IMR-90 (cell line): Measurements from ENCODE around the gene HNF1B. TPM values are rescaled to one million over a fixed set of nuclear protein-coding genes. Genes with fewer than 3 reads are reported as not detected.

Source experiments
- ATAC-seq: fragments of 200-7000 bp; cut with Tn5 transposase; 2 replicates; pipeline ENCODE4 v1.9.1; 2020; ENCODE audit warnings: low read depth, mild to moderate bottlenecking, moderate library complexity
- BruUV-seq: library from RNA; stranded (reverse); fragments of 400-500 nt; replicated peaks from 2 replicates; lab custom pipeline; 2021; lab: Mats Ljungman, UMichigan
- CTCF ChIA-PET: fragments of 300-600 bp; formaldehyde crosslinking; extraction: SDS; loops from one replicate; lab custom pipeline; 2021; ENCODE audit warnings: antibody characterized with exemption; lab: Yijun Ruan, JAX
- POLR2A ChIA-PET: fragments of 300-600 bp; sonication (Branson Sonifier 250); formaldehyde crosslinking; loops from one replicate; lab custom pipeline; 2022; ENCODE audit warnings: antibody characterized with exemption; ENCODE audit not compliant: unreplicated experiment; lab: Charles Lee
- DNase-seq: peaks from one replicate; pipeline ENCODE4 v3.0.0; 2013
- H2AFZ ChIP-seq: replicated peaks from 2 replicates; pipeline ENCODE3; 2013; ENCODE audit warnings: low read length, mild to moderate bottlenecking; ENCODE audit not compliant: poor library complexity
- H2AK5ac ChIP-seq: 2 replicates; pipeline ENCODE4 v1.6.1; 2013; ENCODE audit warnings: low read depth, low read length, inconsistent platforms
- H2AK9ac ChIP-seq: replicated peaks from 2 replicates; pipeline ENCODE3; 2013; ENCODE audit warnings: mild to moderate bottlenecking, low read depth, low read length, moderate library complexity; ENCODE audit not compliant: poor library complexity
- H2BK120ac ChIP-seq: 2 replicates; pipeline ENCODE4 v1.6.1; 2013; ENCODE audit warnings: low read depth, low read length, inconsistent platforms
- H2BK15ac ChIP-seq: 3 replicates; pipeline ENCODE4 v1.6.1; 2013; ENCODE audit warnings: low read depth, low read length, inconsistent platforms
- H2BK20ac ChIP-seq: 2 replicates; pipeline ENCODE4 v1.6.1; 2013; ENCODE audit warnings: low read depth, mild to moderate bottlenecking, inconsistent platforms, low read length, moderate library complexity
- H2BK5ac ChIP-seq: 2 replicates; pipeline ENCODE4 v1.6.1; 2013; ENCODE audit warnings: mild to moderate bottlenecking, low read depth, low read length, inconsistent platforms; ENCODE audit not compliant: poor library complexity, severe bottlenecking
- H3K14ac ChIP-seq: replicated peaks from 2 replicates; pipeline ENCODE4 v1.6.1; 2013; ENCODE audit warnings: low read depth, low read length, inconsistent platforms
- H3K18ac ChIP-seq: 2 replicates; pipeline ENCODE4 v1.6.1; 2013; ENCODE audit warnings: low read depth, low read length, control low read depth
- H3K23ac ChIP-seq: 2 replicates; pipeline ENCODE4 v1.6.1; 2013; ENCODE audit warnings: low read depth, low read length, inconsistent platforms
- H3K27ac ChIP-seq: 2 replicates; pipeline ENCODE4 v1.5.1; 2013; ENCODE audit warnings: mild to moderate bottlenecking, control low read depth, low read length; ENCODE audit not compliant: insufficient read depth
- H3K27me3 ChIP-seq: 2 replicates; pipeline ENCODE4 v1.6.1; 2013; ENCODE audit warnings: low read length; ENCODE audit not compliant: control insufficient read depth, insufficient read depth
- H3K36me3 ChIP-seq: 2 replicates; pipeline ENCODE4 v1.6.1; 2013; ENCODE audit warnings: low read length, mixed read lengths; ENCODE audit not compliant: control insufficient read depth, insufficient read depth
- H3K4ac ChIP-seq: 2 replicates; pipeline ENCODE4 v1.6.1; 2013; ENCODE audit warnings: low read depth, low read length, inconsistent platforms
- H3K4me1 ChIP-seq: 2 replicates; pipeline ENCODE4 v1.6.1; 2013; ENCODE audit warnings: low read length, mixed read lengths; ENCODE audit not compliant: control insufficient read depth, insufficient read depth
- H3K4me2 ChIP-seq: 2 replicates; pipeline ENCODE4 v1.6.1; 2013; ENCODE audit warnings: low read depth, mild to moderate bottlenecking, control low read depth, low read length, moderate library complexity
- H3K4me3 ChIP-seq: 2 replicates; pipeline ENCODE4 v1.5.1; 2013; ENCODE audit warnings: low read depth, mild to moderate bottlenecking, control low read depth, low read length, moderate library complexity; ENCODE audit not compliant: insufficient read depth
- H3K56ac ChIP-seq: 2 replicates; pipeline ENCODE4 v1.6.1; 2013; ENCODE audit warnings: low read length, inconsistent platforms; ENCODE audit not compliant: insufficient read depth; ENCODE audit errors: extremely low read depth
- H3K79me1 ChIP-seq, 2 experiments: 2 replicates each; pipeline ENCODE4 v1.6.1; 2013; ENCODE audit warnings: low read length in 2 of 2, inconsistent platforms in 1 of 2, low read depth in 1 of 2
- H3K9ac ChIP-seq: 2 replicates; pipeline ENCODE4 v1.6.1; 2013; ENCODE audit warnings: low read depth, low read length, control low read depth
- H3K9me1 ChIP-seq: 2 replicates; pipeline ENCODE4 v1.6.1; 2013; ENCODE audit warnings: low read length, inconsistent platforms; ENCODE audit not compliant: insufficient read depth
- H3K9me3 ChIP-seq: 2 replicates; pipeline ENCODE4 v1.6.1; 2013; ENCODE audit warnings: low read length; ENCODE audit not compliant: control insufficient read depth, insufficient read depth
- H4K20me1 ChIP-seq: 2 replicates; pipeline ENCODE4 v1.6.1; 2013; ENCODE audit warnings: low read length, inconsistent platforms; ENCODE audit not compliant: insufficient read depth
- H4K5ac ChIP-seq: 2 replicates; pipeline ENCODE4 v1.6.1; 2013; ENCODE audit warnings: mild to moderate bottlenecking, low read depth, low read length, control low read depth
- H4K8ac ChIP-seq, 2 experiments: 2 replicates each; pipeline ENCODE4 v1.6.1; 2013; ENCODE audit warnings: low read depth in 2 of 2, low read length in 2 of 2, control low read depth in 1 of 2, inconsistent platforms in 1 of 2
- H4K91ac ChIP-seq: 2 replicates; pipeline ENCODE4 v1.6.1; 2013; ENCODE audit warnings: low read depth, low read length, inconsistent platforms; ENCODE audit not compliant: insufficient read depth
- FOS ChIP-seq: fragments of 150-350 bp; IDR thresholded peaks from 2 replicates; pipeline ENCODE4 v1.6.1; 2016; ENCODE audit warnings: low read depth, low read length
- MXI1 ChIP-seq: IDR thresholded peaks from 2 replicates; pipeline ENCODE4 v1.6.1; 2012; ENCODE audit warnings: low read depth, mild to moderate bottlenecking, low read length, moderate library complexity, borderline replicate concordance
- POLR2A ChIP-seq: IDR thresholded peaks from 2 replicates; pipeline ENCODE4 v1.6.1; 2012; ENCODE audit warnings: mild to moderate bottlenecking, low read depth, low read length
- WGBS, 2 experiments: methylation state at CpG; one replicate each; pipeline versions ENCODE4 v1.1.5 to v1.1.7; 2013; ENCODE audit warnings: missing lambda C conversion rate in 2 of 2; ENCODE audit not compliant: insufficient read length in 1 of 2; ENCODE audit errors: extremely low coverage in 2 of 2; 5-methylcytosine and 5-hydroxymethylcytosine counted together
- dilution Hi-C: fragments of 300-500 bp; cut with HindIII; formaldehyde crosslinking; loops from one replicate; pipeline ENCODE4 v1.14.3; 2018; ENCODE audit warnings: low sequenced_read_pairs; ENCODE audit not compliant: unreplicated experiment
- in situ Hi-C: fragments of 300-500 bp; cut with MboI; formaldehyde crosslinking; loops from 3 replicates; pipeline ENCODE4 v1.14.3; 2019; ENCODE audit warnings: low sequenced_read_pairs, inconsistent platforms, mixed read lengths
- intact Hi-C: fragments of 100-400 bp; cut with micrococcal nuclease; formaldehyde crosslinking; loops from 2 replicates; pipeline ENCODE4 v1.10.0; 2022
- polyA plus RNA-seq, 3 experiments: library from polyadenylated mRNA; depleted of rRNA; stranded (reverse); fragments of >200 nt; gene quantifications; 2 replicates each; pipeline ENCODE4 v1.2.3, GENCODE V29; 2012; ENCODE audit warnings: low replicate concordance in 1 of 3
- total RNA-seq: library from RNA; depleted of rRNA; stranded (reverse); fragments of >200 nt; gene quantifications from 2 replicates; pipeline ENCODE4 v1.2.3, GENCODE V29; 2012
- TF ChIP-seq, protein P1 (sequence below): fragments of 150-350 bp; IDR thresholded peaks from 2 replicates; pipeline ENCODE4 v1.6.1; 2016; ENCODE audit warnings: low read depth, mild to moderate bottlenecking, low read length, moderate library complexity, borderline replicate concordance

HNF1B gene
- total and polyA plus RNA-seq, 2 of the 4 experiments (the other 2 are of a cell fraction): not detected

DNA sequence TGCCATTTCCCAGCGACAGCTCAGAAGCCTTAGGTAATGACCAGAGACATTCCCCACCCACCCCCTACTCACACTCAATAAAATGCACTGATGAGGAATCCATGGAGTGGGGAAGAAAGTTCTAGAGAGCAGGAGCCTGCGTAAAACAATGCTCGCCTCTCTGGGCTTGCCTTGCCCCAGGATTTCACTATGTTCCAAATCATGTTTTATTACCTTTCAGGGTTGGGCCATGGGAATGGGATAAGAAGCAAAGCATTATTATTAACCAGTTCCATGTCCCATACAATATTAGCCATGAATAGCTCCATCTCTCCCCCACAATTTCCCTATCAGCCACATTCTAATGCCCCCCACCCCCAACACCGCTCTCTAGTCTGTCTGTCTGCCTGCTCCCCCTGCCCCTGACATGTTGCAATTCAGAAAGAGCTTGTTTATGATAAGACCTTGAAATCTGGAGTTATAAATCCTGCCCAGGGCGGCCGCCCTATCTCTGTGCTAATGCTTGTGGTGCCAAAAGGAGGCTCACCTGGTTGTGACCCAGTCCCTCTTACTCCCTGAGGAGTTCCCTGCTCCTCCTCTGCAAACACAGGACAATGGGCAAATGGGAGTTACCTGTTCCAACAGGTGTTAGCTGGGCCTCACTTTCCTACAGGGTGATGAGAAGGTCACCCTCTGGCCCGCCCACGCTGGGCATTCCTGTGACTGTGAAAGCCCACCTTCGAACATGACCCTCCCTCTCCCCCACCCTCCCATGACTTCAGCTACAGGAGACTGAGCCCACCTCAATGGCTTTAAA is 73.6 kb downstream of the HNF1B start:
- Histone ChIP-seq H4K20me1 (no peaks in the 10 kb centered on the region), H4K5ac (peak overlapping the region; percentile 53; the same call in 1 of the 2 replicates), H2AFZ (peak overlapping the region; percentile 61), H3K4me3 (no peak overlapping the region), H3K79me1 (no peaks in the 10 kb centered on the region), H3K9ac (no peak overlapping the region), H3K9me3 (no peaks in the 10 kb centered on the region), H3K4ac (peak overlapping the region; percentile 84), H3K27ac (peak overlapping the region; percentile 38), H2AK9ac (peak overlapping the region; percentile 63), H3K9me1 (peaks cover 31% of the 10 kb centered on the region), H2BK20ac (peak overlapping the region; percentile 90), H3K23ac (no peak overlapping the region), H3K18ac (peak overlapping the region; percentile 65), H3K14ac (peak overlapping the region; percentile 67), H2BK15ac (peak overlapping the region; percentile 48; the same call in 2 of the 3 replicates), H4K91ac (peak overlapping the region; percentile 67), H3K56ac (peak overlapping the region; percentile 25; the same call in 1 of the 2 replicates), H2BK5ac (peak overlapping the region; percentile 85), H2AK5ac (peak overlapping the region; percentile 92), H2BK120ac (peak overlapping the region; percentile 87), H4K8ac (peak overlapping the region; percentile 25 to 49; a peak in 2 of 4 replicates), H3K4me2 (peak overlapping the region; percentile 18), H3K36me3 (no peaks in the 10 kb centered on the region), H3K4me1 (peaks cover 22% of the 10 kb centered on the region), H3K27me3 (no peaks in the 10 kb centered on the region)
- ChIA-PET POLR2A (interaction anchor here (0.6 kb wide), 1 partner anchor 121 kb away, joined by 7 read pairs; no protein-coding TSS in a partner anchor), CTCF (interaction anchor here (0.6 to 1.1 kb wide), 2 partner anchors 20 to 21 kb away, joined by 3 to 5 read pairs; no protein-coding TSS in a partner anchor)
- TF ChIP-seq POLR2A: no peak
- no peak for TF ChIP-seq MXI1
- TF ChIP-seq, protein P1, sequence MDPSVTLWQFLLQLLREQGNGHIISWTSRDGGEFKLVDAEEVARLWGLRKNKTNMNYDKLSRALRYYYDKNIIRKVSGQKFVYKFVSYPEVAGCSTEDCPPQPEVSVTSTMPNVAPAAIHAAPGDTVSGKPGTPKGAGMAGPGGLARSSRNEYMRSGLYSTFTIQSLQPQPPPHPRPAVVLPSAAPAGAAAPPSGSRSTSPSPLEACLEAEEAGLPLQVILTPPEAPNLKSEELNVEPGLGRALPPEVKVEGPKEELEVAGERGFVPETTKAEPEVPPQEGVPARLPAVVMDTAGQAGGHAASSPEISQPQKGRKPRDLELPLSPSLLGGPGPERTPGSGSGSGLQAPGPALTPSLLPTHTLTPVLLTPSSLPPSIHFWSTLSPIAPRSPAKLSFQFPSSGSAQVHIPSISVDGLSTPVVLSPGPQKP: no peak
- no peak for TF ChIP-seq FOS
- BruUV-seq: no TSS peak
- in situ Hi-C loops (no loop called here), dilution Hi-C loops (no loop called here), intact Hi-C loops (no loop called here)
- WGBS, 2 experiments: 40% methylated on average over 1 of the region's 9 CpGs; no CpG with 5 or more reads in 1 of the 2 experiments
- ATAC-seq (no peak), DNase-seq (no peak)
